ENCODE data around the gene CYSTM1.

DNA sequence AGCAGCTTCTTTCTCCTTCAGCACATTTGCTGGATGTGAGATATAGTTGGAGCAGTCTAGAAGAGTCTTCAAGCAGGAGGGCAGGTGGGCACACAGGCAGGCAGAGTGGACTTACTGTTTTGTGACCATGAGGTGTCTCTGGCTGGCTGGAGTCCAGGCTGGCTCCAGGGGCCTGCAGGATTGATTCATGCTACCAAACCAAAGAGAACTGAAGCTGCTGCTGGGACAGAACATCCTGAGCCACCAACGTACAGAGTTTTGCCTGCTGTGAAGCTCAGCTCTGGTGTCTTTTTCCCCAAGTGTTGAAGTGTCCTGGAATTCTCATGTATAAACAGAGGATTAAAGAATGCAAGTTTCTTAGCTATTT is 45.7 kb downstream of the CYSTM1 start:
- TF ChIP-seq POLR2A (IDR thresholded peaks at IDR 0.05; ENCODE audit: low read depth, low read length) (no peak), PAX5 (IDR thresholded peaks at IDR 0.05; ENCODE audit: insufficient read depth, low read length, severe bottlenecking) (no peak), TAF1 (IDR thresholded peaks at IDR 0.05; ENCODE audit: low read depth, low read length) (no peak), SPI1 (IDR thresholded peaks at IDR 0.05; ENCODE audit: low read depth, low read length) (no peak), POLR2AphosphoS5 (IDR thresholded peaks at IDR 0.05; ENCODE audit: low read depth, low read length) (no peak), POU2F2 (IDR thresholded peaks at IDR 0.05; ENCODE audit: low read depth, low read length) (no peak)
